Liver (tissue), 3 donors: ENCODE results near the gene CARD11.

Source experiments
- EGR1 ChIP-seq, 2 donors: IDR thresholded peaks; 2 replicates each; pipeline ENCODE4 v1.6.1; 2016 to 2018; ENCODE audit warnings: antibody characterized with exemption in 2 of 2, low read depth in 2 of 2
- GABPA ChIP-seq, 2 donors: IDR thresholded peaks in 1 of 2; conservative IDR thresholded peaks in 1 of 2; 2 replicates each; pipeline ENCODE4 v1.6.1; 2016; ENCODE audit warnings: antibody characterized with exemption in 2 of 2, mild to moderate bottlenecking in 1 of 2, moderate library complexity in 1 of 2
- JUND ChIP-seq, 2 donors: IDR thresholded peaks; 2 replicates each; pipeline ENCODE4 v1.6.1; 2016; ENCODE audit warnings: antibody characterized with exemption in 2 of 2
- TAF1 ChIP-seq: conservative IDR thresholded peaks from 2 replicates; pipeline ENCODE4 v1.6.1; 2016; ENCODE audit warnings: antibody characterized with exemption, mild to moderate bottlenecking
- YY1 ChIP-seq: IDR thresholded peaks from 2 replicates; pipeline ENCODE4 v1.6.1; 2016; ENCODE audit warnings: antibody characterized with exemption, mild to moderate bottlenecking
- TF ChIP-seq, protein P1 (sequence below): fragments of 150-350 bp; IDR thresholded peaks from 2 replicates; pipeline ENCODE4 v1.5.1; 2017; ENCODE audit warnings: improper control_type of control experiment, low read depth, low read length; ENCODE audit not compliant: missing input control
- TF ChIP-seq, protein P2 (sequence below): IDR thresholded peaks from 2 replicates; pipeline ENCODE4 v1.6.1; 2016; ENCODE audit warnings: antibody characterized with exemption, mild to moderate bottlenecking
- TF ChIP-seq, protein P3 (sequence below): IDR thresholded peaks from 2 replicates; pipeline ENCODE4 v1.6.1; 2016; ENCODE audit warnings: antibody characterized with exemption
- TF ChIP-seq, protein P4 (sequence below): IDR thresholded peaks from 2 replicates; pipeline ENCODE4 v1.6.1; 2016; ENCODE audit warnings: antibody characterized with exemption
- donor health status: healthy.
- donor health status: healthy.

DNA sequence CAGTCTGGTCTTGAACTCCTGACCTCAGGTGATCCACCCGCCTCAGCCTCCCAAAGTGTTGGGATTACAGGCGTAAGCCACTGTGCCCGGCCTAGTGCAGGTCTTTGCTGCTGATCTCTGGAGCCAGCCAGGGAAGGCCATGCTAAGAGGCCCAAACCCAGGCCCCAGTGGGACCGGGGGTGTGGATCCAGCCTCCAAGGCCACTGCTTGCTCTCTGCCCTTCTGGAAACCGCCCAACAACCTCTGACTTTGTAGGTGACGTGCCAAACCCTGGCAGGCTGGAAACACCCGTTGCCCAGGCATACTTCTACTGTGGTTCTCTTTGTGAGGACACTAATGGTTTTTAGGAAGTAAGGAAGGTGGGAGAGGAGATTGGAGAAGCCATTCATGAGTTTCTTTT, 116.1 kb downstream of the CARD11 start:
- TF ChIP-seq, protein P1, sequence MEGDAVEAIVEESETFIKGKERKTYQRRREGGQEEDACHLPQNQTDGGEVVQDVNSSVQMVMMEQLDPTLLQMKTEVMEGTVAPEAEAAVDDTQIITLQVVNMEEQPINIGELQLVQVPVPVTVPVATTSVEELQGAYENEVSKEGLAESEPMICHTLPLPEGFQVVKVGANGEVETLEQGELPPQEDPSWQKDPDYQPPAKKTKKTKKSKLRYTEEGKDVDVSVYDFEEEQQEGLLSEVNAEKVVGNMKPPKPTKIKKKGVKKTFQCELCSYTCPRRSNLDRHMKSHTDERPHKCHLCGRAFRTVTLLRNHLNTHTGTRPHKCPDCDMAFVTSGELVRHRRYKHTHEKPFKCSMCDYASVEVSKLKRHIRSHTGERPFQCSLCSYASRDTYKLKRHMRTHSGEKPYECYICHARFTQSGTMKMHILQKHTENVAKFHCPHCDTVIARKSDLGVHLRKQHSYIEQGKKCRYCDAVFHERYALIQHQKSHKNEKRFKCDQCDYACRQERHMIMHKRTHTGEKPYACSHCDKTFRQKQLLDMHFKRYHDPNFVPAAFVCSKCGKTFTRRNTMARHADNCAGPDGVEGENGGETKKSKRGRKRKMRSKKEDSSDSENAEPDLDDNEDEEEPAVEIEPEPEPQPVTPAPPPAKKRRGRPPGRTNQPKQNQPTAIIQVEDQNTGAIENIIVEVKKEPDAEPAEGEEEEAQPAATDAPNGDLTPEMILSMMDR, result no peak
- TF ChIP-seq, protein P2, sequence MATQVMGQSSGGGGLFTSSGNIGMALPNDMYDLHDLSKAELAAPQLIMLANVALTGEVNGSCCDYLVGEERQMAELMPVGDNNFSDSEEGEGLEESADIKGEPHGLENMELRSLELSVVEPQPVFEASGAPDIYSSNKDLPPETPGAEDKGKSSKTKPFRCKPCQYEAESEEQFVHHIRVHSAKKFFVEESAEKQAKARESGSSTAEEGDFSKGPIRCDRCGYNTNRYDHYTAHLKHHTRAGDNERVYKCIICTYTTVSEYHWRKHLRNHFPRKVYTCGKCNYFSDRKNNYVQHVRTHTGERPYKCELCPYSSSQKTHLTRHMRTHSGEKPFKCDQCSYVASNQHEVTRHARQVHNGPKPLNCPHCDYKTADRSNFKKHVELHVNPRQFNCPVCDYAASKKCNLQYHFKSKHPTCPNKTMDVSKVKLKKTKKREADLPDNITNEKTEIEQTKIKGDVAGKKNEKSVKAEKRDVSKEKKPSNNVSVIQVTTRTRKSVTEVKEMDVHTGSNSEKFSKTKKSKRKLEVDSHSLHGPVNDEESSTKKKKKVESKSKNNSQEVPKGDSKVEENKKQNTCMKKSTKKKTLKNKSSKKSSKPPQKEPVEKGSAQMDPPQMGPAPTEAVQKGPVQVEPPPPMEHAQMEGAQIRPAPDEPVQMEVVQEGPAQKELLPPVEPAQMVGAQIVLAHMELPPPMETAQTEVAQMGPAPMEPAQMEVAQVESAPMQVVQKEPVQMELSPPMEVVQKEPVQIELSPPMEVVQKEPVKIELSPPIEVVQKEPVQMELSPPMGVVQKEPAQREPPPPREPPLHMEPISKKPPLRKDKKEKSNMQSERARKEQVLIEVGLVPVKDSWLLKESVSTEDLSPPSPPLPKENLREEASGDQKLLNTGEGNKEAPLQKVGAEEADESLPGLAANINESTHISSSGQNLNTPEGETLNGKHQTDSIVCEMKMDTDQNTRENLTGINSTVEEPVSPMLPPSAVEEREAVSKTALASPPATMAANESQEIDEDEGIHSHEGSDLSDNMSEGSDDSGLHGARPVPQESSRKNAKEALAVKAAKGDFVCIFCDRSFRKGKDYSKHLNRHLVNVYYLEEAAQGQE, result no peak
- no peak for TF ChIP-seq GABPA (IDR thresholded peaks at IDR 0.05 in 1 of 2, conservative IDR thresholded peaks at IDR 0.05 in 1 of 2)
- no peak for TF ChIP-seq JUND (IDR thresholded peaks at IDR 0.05)
- TF ChIP-seq YY1, result no peak
- no peak for TF ChIP-seq EGR1 (IDR thresholded peaks at IDR 0.05; ENCODE audit: low read depth in 2 of 2)
- TF ChIP-seq TAF1, result no peak
- TF ChIP-seq, protein P3, sequence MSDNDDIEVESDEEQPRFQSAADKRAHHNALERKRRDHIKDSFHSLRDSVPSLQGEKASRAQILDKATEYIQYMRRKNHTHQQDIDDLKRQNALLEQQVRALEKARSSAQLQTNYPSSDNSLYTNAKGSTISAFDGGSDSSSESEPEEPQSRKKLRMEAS, result no peak
- TF ChIP-seq, protein P4, sequence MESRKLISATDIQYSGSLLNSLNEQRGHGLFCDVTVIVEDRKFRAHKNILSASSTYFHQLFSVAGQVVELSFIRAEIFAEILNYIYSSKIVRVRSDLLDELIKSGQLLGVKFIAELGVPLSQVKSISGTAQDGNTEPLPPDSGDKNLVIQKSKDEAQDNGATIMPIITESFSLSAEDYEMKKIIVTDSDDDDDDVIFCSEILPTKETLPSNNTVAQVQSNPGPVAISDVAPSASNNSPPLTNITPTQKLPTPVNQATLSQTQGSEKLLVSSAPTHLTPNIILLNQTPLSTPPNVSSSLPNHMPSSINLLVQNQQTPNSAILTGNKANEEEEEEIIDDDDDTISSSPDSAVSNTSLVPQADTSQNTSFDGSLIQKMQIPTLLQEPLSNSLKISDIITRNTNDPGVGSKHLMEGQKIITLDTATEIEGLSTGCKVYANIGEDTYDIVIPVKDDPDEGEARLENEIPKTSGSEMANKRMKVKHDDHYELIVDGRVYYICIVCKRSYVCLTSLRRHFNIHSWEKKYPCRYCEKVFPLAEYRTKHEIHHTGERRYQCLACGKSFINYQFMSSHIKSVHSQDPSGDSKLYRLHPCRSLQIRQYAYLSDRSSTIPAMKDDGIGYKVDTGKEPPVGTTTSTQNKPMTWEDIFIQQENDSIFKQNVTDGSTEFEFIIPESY, result no peak
